Measurements from ENCODE around the gene PRKCE. TPM values are rescaled to one million over a fixed set of nuclear protein-coding genes. Genes with fewer than 3 reads are reported as not detected.

The PRKCE gene
- total and polyA plus RNA-seq, 2 of the 8 experiments (the other 6 are each of a cell fraction or from before 2014, with no cell fraction given) = 0.54 to 2.1 TPM

- no peak overlapping the region for H2AK5ac ChIP-seq (ENCODE audit: low read depth, low read length)
- WGBS, 2 experiments (ENCODE audit: extremely low coverage in 1 of 2, insufficient coverage in 1 of 2, insufficient read length in 1 of 2, insufficient replicate concordance in 2 of 2, low coverage in 1 of 2, low lambda C conversion rate in 2 of 2, missing lambda C conversion rate in 1 of 2) = 95% methylated on average over 8 of the region's 8 CpGs; no CpG with 5 or more reads in 1 of the 2 experiments
- TF ChIP-seq JUND (IDR thresholded peaks at IDR 0.05; ENCODE audit: low read length) (no peak), MAFK (IDR thresholded peaks at IDR 0.05; ENCODE audit: low read depth, low read length) (no peak), FOSL1 (IDR thresholded peaks at IDR 0.05; ENCODE audit: insufficient read depth, low read depth, low read length) (no peak), NANOG (IDR thresholded peaks at IDR 0.05; ENCODE audit: insufficient read depth, low read depth, low read length, poor library complexity, severe bottlenecking) (no peak), EGR1 (IDR thresholded peaks at IDR 0.05; ENCODE audit: borderline replicate concordance, low read depth, low read length) (no peak)
Observed at GRCh38 chr2:45904946-45905631, 253.6 kb downstream of the PRKCE start.

More at GRCh38 chr2:45904946-45905631, 253.6 kb downstream of the PRKCE start:
- Histone ChIP-seq H3K79me1 (ENCODE audit: low read depth, low read length) (no peaks in the 10 kb centered on the region), H4K91ac (replicated peaks; ENCODE audit: insufficient read length, low read length) (no peak overlapping the region), H2BK12ac (ENCODE audit: low read depth, low read length) (no peak overlapping the region), H2AFZ (ENCODE audit: low read length) (no peak overlapping the region), H2BK5ac (ENCODE audit: low read depth, low read length) (no peak overlapping the region), H4K8ac (ENCODE audit: extremely low read depth, insufficient read depth, low read length) (no peak overlapping the region; the same call in 1 of the 2 replicates), H4K5ac (ENCODE audit: insufficient read length, low read depth, low read length) (no peak overlapping the region), H2BK120ac (replicated peaks; ENCODE audit: low read depth, low read length) (no peak overlapping the region), H3K79me2 (ENCODE audit: control insufficient read depth in 1 of 2, insufficient read depth in 2 of 2, low read length in 2 of 2) (no peaks in the 10 kb centered on the region), H3K4ac (replicated peaks; ENCODE audit: insufficient read length, low read depth, low read length) (no peak overlapping the region), H4K20me1 (replicated peaks in 1 of 2; ENCODE audit: control insufficient read depth in 1 of 2, insufficient read depth in 2 of 2, low read length in 2 of 2) (no peaks in the 10 kb centered on the region), H2BK20ac (ENCODE audit: low read length) (no peak overlapping the region), H3K18ac (ENCODE audit: extremely low read depth, low read length) (no peak overlapping the region), H3K14ac (ENCODE audit: insufficient read length) (no peak overlapping the region), H3K4me2 (ENCODE audit: insufficient read depth in 1 of 2, low read depth in 2 of 2, low read length in 2 of 2) (no peak overlapping the region), H3K9ac (replicated peaks in 1 of 4; ENCODE audit: extremely low read depth in 1 of 4, low read depth in 3 of 4, low read length in 3 of 4) (no peak overlapping the region), H3K23me2 (ENCODE audit: low read depth, low read length) (no peaks in the 10 kb centered on the region), H2BK15ac (ENCODE audit: low read length) (no peak overlapping the region), H3K9me3 (ENCODE audit: insufficient read depth in 2 of 2, low read depth in 1 of 2, low read length in 1 of 2) (no peaks in the 10 kb centered on the region), H3K23ac (ENCODE audit: insufficient read length) (no peak overlapping the region), H3K56ac (replicated peaks; ENCODE audit: insufficient read length, low read depth, low read length) (no peak overlapping the region), H3K27ac (ENCODE audit: low read depth, low read length) (no peak overlapping the region), H3K27me3 (replicated peaks in 1 of 4; ENCODE audit: control insufficient read depth in 3 of 4, extremely low read depth in 1 of 4, insufficient read depth in 3 of 4, low read length in 3 of 4) (no peaks in the 10 kb centered on the region), H3K4me1 (replicated peaks in 1 of 4; ENCODE audit: control insufficient read depth in 3 of 4, insufficient read depth in 4 of 4, low read length in 3 of 4) (no peaks in the 10 kb centered on the region; a peak in 1 of 7 replicates), H3K36me3 (ENCODE audit: control insufficient read depth in 2 of 4, insufficient read depth in 4 of 4, low read length in 3 of 4) (no peaks in the 10 kb centered on the region), H3K4me3 (ENCODE audit: extremely low read depth in 1 of 4, insufficient read depth in 2 of 4, low read depth in 3 of 4, low read length in 4 of 4) (no peak overlapping the region)
- ChIA-PET CTCF (ENCODE audit: partially characterized antibody) (interaction anchor here (1.0 to 1.4 kb wide), 5 partner anchors 9 to 113 kb away, joined by 3 to 4 read pairs (median 3); no protein-coding TSS in a partner anchor), POLR2A (ENCODE audit: partially characterized antibody) (no interaction called here)
- DNase-seq (ENCODE audit: low read depth in 1 of 2, low spot score in 2 of 2) (no peak), FAIRE-seq (no peak)
